Heart left ventricle (tissue), 16 donors: ENCODE measurements around the gene PLIN4. TPM values are rescaled to one million over a fixed set of nuclear protein-coding genes. Genes with fewer than 3 reads are reported as not detected.
A peak's percentile ranks its signal among the peaks of the same experiment; 100 is the strongest.

Source experiments
- ATAC-seq, 4 donors: fragments of 200-7000 bp; cut with Tn5 transposase; one replicate each; pipeline ENCODE4 v1.9.1; 2020 to 2022; ENCODE audit warnings: moderate library complexity in 4 of 4, mild to moderate bottlenecking in 3 of 4, moderate number of reproducible peaks in 1 of 4
- DNase-seq, 5 donors: peaks; one replicate each; pipeline ENCODE4 v3.0.0-alpha.2; 2020
- H3K27ac ChIP-seq, 12 donors: fragments of 200-600 bp; sonication (generic) in 4 of 12; one replicate each; pipeline versions ENCODE4 v1.5.0 to v1.8.0; 2016 to 2022; ENCODE audit warnings: mild to moderate bottlenecking in 2 of 12
- H3K27me3 ChIP-seq, 9 donors: fragments of 200-600 bp; sonication (generic) in 2 of 9; one replicate each; pipeline versions ENCODE4 v1.5.1 to v1.8.0; 2016 to 2022; ENCODE audit warnings: mild to moderate bottlenecking in 3 of 9
- H3K36me3 ChIP-seq, 9 donors: fragments of 200-600 bp; sonication (generic) in 2 of 9; one replicate each; pipeline versions ENCODE4 v1.5.0 to v1.8.0; 2018 to 2022; ENCODE audit warnings: mild to moderate bottlenecking in 2 of 9
- H3K4me1 ChIP-seq, 12 donors: fragments of 200-600 bp; sonication (generic) in 4 of 12; one replicate each; pipeline versions ENCODE4 v1.5.0 to v1.8.0; 2016 to 2022; ENCODE audit warnings: mild to moderate bottlenecking in 3 of 12
- H3K4me3 ChIP-seq, 12 donors: fragments of 200-600 bp; sonication (generic) in 4 of 12; one replicate each; pipeline versions ENCODE4 v1.5.0 to v1.8.0; 2017 to 2022; ENCODE audit warnings: mild to moderate bottlenecking in 9 of 12, moderate library complexity in 4 of 12
- H3K9me3 ChIP-seq, 12 donors: fragments of 200-600 bp; sonication (generic) in 4 of 12; one replicate each; pipeline versions ENCODE4 v1.5.0 to v1.8.0; 2016 to 2022; ENCODE audit warnings: mild to moderate bottlenecking in 1 of 12
- POLR2A ChIP-seq, 2 donors: fragments of 450-650 bp; IDR thresholded peaks; one replicate each; pipeline ENCODE4 v1.6.1; 2017; ENCODE audit warnings: antibody characterized with exemption in 2 of 2, mild to moderate bottlenecking in 2 of 2, moderate library complexity in 2 of 2
- WGBS, 4 donors: extraction: QIAGEN DNeasy Blood & Tissue Kit in 2 of 4; methylation state at CpG; one replicate each; pipeline versions ENCODE4 v1.1.5 to v1.1.7; 2013 to 2018; 5-methylcytosine and 5-hydroxymethylcytosine counted together
- intact Hi-C, 10 donors: fragments of 100-400 bp; cut with DNase I; formaldehyde crosslinking; loops; one replicate each; pipeline versions ENCODE4 v1.11.1 to v1.14.2; 2022
- polyA plus RNA-seq, 2 donors: library from polyadenylated mRNA; stranded (reverse); fragments of 200-250 nt; gene quantifications; one replicate each; pipeline ENCODE4 v1.2.3, GENCODE V29; 2013
- total RNA-seq, 9 donors: library from RNA; depleted of rRNA in 2 of 9; stranded (reverse); fragments of >200 nt in 2 of 9; fragmentation: NEBNext Ultra II Directional in 3 of 9; extraction: Animal tissue kit (Norgen Biotek cat#: 25700) in 3 of 9; gene quantifications; one replicate each; pipeline versions ENCODE4 v1.1.0 to v1.2.4, GENCODE V29; 2016 to 2023
- TF ChIP-seq, protein P1 (sequence below), 12 donors: fragments of 200-600 bp; sonication (generic) in 4 of 12; IDR thresholded peaks; one replicate each; pipeline versions ENCODE4 v1.5.0 to v1.8.0; 2018 to 2022; ENCODE audit warnings: antibody characterized with exemption in 12 of 12, mild to moderate bottlenecking in 5 of 12
- donor health status: ischemic (EF 13 %, LVEDD 7.1; RV severe dilation, severe dysfunction).
- donor health status: healthy with polysubstance abuse.
- donor health status: DM: no; HTN: yes; CAD: no.
- donor health status: DM: no; HTN: no; CAD: no.
- donor health status: ischemic (EF 25% LVEDD 6.9; RV normal size, moderate dysfunction).
- donor health status: ischemic (EF 25% LVEDD 5.7; RV mildly dilated, moderate dysfunction).
- donor health status: healthy.
- donor health status: DM: yes; HTN: yes; CAD: no.
- donor health status: ischemic (EF 35%, LVEDD 5.7; RV mildly dilated, moderate dysfunction).
- donor health status: nonischemic (EF 11% LVEDD 7.7; RV severe dilation, severe dysfunction).
- donor health status: DM: yes; HTN: yes; CAD: no.
- donor health status: PGD.
- donor health status: ischemic (EF 29% LVEDD 5.4; RV normal size, mild dysfunction).
- donor health status: nonischemic (EF 23%, LVEDD 6.1; RV moderate dilation, normal function).

The PLIN4 gene
- total and polyA plus RNA-seq, 11 donors: 55.5 to 292 (median 174) TPM

DNA sequence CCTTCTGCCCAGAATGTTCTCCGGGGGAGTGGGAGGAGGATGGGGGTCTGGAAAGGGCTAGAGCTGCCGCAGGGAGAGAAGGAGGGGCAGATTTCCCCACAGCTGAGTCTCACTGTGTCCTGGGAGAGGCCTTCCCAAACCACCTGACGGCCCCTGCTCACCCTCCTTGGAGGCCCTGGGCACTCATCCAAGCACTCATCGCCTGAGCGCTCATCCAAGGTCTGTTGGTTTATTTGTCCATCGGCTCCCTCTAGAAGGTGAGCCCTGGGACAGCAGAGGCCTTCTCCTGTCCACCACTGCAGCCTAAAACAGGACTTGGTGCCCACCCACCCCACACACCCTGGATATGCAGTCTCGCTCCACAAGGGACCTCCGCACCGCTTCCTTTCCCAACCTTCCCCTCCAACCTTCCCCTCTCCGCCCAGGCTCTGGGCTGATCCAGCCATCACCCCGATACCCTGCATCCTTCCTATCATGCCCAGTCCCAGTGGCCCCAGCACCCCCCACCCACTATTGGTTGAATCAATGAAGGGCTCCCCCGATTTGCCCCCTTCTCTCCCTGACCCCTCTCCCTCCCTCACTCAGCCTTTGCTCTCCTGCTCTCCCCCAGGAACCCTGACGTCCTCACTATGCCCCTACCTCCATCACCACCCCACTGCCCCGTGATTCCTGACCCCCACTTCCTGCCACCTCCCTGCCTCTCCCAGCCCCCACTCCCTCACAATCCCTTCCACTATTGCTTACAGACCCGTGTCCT is 62.4 kb downstream of the PLIN4 start:
- ATAC-seq (peak in 3 of 4 donors; percentile 38 to 68 (median 58)), DNase-seq (peak in 4 of 5 donors; percentile 66 to 83 (median 72))
- intact Hi-C loops: loop anchor here in 2 of 10 donors (2.0 to 10.0 kb wide), 3 partner anchors 51 to 511 kb away; partner anchors contain the start of genes SH3GL1 (in 2 of the 2), CHAF1A (in 1 of the 2) and KDM4B (in 1 of the 2)
- H3K27ac ChIP-seq: peak overlapping the region in 11 of 12 donors; percentile 8 to 96 (median 85)
- peak overlapping the region in 9 of 12 donors; percentile 63 to 96 (median 71) for H3K4me3 ChIP-seq
- H3K4me1 ChIP-seq: peaks cover 0 to 33% (median 20%) of the 10 kb centered on the region in 12 donors
- no peaks in the 10 kb centered on the region for H3K9me3 ChIP-seq
- 35 to 43% (median 38%) methylated on average over 15 of the region's 15 CpGs for WGBS, 4 donors
- no peaks in the 10 kb centered on the region for H3K27me3 ChIP-seq
- TF ChIP-seq, protein P1, sequence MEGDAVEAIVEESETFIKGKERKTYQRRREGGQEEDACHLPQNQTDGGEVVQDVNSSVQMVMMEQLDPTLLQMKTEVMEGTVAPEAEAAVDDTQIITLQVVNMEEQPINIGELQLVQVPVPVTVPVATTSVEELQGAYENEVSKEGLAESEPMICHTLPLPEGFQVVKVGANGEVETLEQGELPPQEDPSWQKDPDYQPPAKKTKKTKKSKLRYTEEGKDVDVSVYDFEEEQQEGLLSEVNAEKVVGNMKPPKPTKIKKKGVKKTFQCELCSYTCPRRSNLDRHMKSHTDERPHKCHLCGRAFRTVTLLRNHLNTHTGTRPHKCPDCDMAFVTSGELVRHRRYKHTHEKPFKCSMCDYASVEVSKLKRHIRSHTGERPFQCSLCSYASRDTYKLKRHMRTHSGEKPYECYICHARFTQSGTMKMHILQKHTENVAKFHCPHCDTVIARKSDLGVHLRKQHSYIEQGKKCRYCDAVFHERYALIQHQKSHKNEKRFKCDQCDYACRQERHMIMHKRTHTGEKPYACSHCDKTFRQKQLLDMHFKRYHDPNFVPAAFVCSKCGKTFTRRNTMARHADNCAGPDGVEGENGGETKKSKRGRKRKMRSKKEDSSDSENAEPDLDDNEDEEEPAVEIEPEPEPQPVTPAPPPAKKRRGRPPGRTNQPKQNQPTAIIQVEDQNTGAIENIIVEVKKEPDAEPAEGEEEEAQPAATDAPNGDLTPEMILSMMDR (IDR thresholded peaks at IDR 0.05): peak in 1 of 12 donors; percentile 10
- TF ChIP-seq POLR2A (IDR thresholded peaks at IDR 0.05): no peak
- peaks cover 0 to 41% (median 33%) of the 10 kb centered on the region in 9 donors for H3K36me3 ChIP-seq

DNA sequence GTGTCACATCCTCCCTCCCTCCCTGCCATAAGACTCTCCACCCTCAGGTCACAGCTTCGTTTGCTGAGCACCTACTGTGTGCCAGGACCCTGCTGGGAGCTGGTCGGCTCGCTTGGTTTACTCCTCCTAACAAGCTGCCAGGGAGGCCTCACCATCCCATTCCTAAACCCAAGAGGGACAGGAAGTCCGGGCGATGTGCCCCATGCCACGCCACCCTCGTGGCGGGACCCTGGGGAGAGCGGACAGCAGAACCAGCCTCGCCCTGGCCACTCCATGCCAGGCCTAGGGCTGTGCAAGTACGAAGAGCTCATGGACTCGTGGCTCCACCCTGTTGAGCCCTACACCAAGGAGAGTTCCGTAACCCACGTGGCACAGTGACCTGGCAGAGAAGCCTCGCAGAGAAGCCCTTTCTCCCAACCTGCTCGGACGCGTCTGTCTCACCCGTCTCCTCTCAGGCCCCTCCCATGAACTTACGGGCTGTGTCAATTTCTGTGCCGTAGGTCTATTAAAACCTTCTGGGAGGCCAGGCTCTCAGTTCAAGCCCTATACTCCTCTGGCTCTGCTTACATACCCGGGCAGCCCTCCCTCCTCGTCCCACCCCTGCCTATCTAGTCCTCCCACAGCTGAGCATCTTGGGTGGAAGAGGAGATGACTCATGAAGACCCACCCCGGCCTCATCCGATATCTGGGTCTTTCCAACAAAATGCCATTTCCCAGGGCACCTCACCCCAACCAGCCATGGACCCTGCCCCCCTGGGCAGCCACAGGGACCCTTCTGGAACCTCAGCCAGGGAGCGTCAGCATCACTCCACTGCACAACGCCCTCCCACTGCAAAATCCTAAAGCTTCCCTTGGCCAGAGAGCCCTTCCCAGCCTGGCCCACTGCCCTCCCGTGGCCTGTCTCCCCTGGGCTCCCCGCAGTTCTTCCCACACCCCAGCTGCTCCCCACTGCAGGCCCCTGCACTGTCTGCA is 63.3 kb downstream of the PLIN4 start:
- peak overlapping the region in 4 of 12 donors; percentile 3 to 28 (median 22) for H3K4me3 ChIP-seq
- H3K9me3 ChIP-seq: no peaks in the 10 kb centered on the region
- peaks cover 0 to 33% (median 20%) of the 10 kb centered on the region in 12 donors for H3K4me1 ChIP-seq
- H3K27me3 ChIP-seq: no peaks in the 10 kb centered on the region
- DNase-seq: peak in 1 of 5 donors; percentile 46
- intact Hi-C loops: loop anchor here in 2 of 10 donors (5.0 to 10.0 kb wide), 2 partner anchors 50 to 512 kb away; partner anchors contain the start of genes CHAF1A (in 1 of the 2), KDM4B (in 1 of the 2) and SH3GL1 (in 1 of the 2)
- peaks cover 0 to 50% (median 40%) of the 10 kb centered on the region in 9 donors for H3K36me3 ChIP-seq
- no peak for TF ChIP-seq POLR2A (IDR thresholded peaks at IDR 0.05)
- WGBS, 4 donors: 55 to 68% (median 64%) methylated on average over 22 to 29 of the region's 29 CpGs
- peak overlapping the region in 11 of 12 donors; percentile 8 to 96 (median 63) for H3K27ac ChIP-seq
- peak in 2 of 4 donors; percentile 2 for ATAC-seq

DNA sequence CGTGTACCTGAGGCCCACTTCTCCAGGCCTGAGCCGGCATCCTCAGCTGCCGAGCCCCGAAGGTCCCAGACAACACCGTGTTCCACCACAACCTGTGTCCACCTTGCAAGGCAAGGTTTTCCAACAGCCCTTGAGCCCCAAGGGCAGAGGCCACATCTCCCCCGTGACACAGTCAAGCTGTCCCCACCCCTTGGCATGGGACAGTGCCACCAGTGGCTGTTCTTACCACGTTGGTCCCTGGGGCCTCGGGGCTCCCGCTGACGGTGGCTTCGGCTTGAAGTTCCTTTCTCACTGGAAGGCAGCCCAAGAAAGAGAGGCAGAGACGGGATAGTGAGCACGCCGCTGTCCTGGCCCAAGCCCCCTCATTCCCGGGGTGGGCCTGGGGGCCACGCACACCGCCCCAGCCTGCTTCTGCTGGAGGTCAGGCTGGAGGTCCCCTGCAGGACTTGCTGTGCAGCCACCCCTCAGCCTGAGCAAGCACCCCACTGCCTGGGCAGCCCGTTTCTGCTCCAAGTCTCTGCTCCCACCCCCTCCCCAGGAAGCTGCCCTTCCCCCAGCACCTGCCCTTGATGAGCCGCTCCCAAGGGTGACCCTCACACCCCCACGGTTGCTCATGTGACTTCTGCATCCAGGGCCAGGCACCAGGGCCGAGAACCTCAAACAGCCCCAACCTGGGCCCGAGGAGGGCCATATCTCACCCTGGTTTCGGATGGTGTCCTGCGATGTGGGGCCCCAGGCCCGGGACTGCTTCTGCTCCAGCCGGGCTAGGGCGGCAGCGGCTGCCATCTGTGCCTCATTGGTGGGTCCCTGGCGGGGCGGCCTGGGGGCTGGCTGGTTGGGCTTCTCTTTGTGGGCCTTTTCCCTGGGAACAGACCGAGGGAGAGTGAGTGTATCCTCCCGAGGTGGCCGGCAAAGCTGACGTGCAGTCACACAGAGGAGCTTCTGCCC is 64.8 kb downstream of the PLIN4 start:
- Histone ChIP-seq H3K36me3 (peaks cover 0 to 65% (median 54%) of the 10 kb centered on the region in 9 donors), H3K27ac (no peak overlapping the region), H3K9me3 (no peaks in the 10 kb centered on the region), H3K4me1 (peaks cover 0 to 41% (median 23%) of the 10 kb centered on the region in 12 donors), H3K4me3 (no peak overlapping the region), H3K27me3 (no peaks in the 10 kb centered on the region)
- DNase-seq: peak in 1 of 5 donors; percentile 42
- ATAC-seq: no peak
- WGBS, 4 donors: 67 to 71% (median 71%) methylated on average over 24 to 34 of the region's 34 CpGs
- TF ChIP-seq, protein P1 (IDR thresholded peaks at IDR 0.05): no peak
- TF ChIP-seq POLR2A (IDR thresholded peaks at IDR 0.05): no peak
- intact Hi-C loops: loop anchor here in 1 of 10 donors (10.0 kb wide), 1 partner anchor 49 kb away; the partner anchor contains the start of genes CHAF1A and SH3GL1
